ENCODE measurements around the gene GFRA1.
"Not testable (repeated sequence)": the region's sequence is repeated elsewhere in the genome, so short reads cannot be mapped to it uniquely, and the experiment has no call there.

The GFRA1 gene

GRCh38 chr10:116195039-116195438 is 78.0 kb downstream of the GFRA1 start:
- no peak for DNase-seq

- no peak for DNase-seq
Observed at GRCh38 chr10:116194061-116194460, 78.9 kb downstream of the GFRA1 start.

GRCh38 chr10:116190883-116191282 is 82.1 kb downstream of the GFRA1 start:
- DNase-seq: no peak

GRCh38 chr10:116186273-116186672 is 86.7 kb downstream of the GFRA1 start:
- no peak for DNase-seq

- no peak for DNase-seq
Observed at GRCh38 chr10:116185199-116185867, 87.7 kb downstream of the GFRA1 start.

- DNase-seq: no peak
Observed at GRCh38 chr10:116184512-116184794, 88.6 kb downstream of the GFRA1 start.

GRCh38 chr10:116183733-116184511 is 89.1 kb downstream of the GFRA1 start:
- no peak for DNase-seq

GRCh38 chr10:116182426-116182825 is 90.6 kb downstream of the GFRA1 start:
- DNase-seq: no peak

GRCh38 chr10:116178086-116178605 is 94.9 kb downstream of the GFRA1 start:
- peak; percentile 80 for DNase-seq

GRCh38 chr10:116175231-116175630 is 97.8 kb downstream of the GFRA1 start:
- no peak for DNase-seq

- DNase-seq: no peak
Observed at GRCh38 chr10:116171505-116171904, 101.5 kb downstream of the GFRA1 start.

GRCh38 chr10:116170815-116171250 is 102.2 kb downstream of the GFRA1 start:
- DNase-seq: no peak

GRCh38 chr10:116169782-116170445 is 103.1 kb downstream of the GFRA1 start:
- no peak for DNase-seq

GRCh38 chr10:116168745-116169144 is 104.3 kb downstream of the GFRA1 start:
- DNase-seq: no peak

- DNase-seq: no peak
Observed at GRCh38 chr10:116168329-116168728, 104.7 kb downstream of the GFRA1 start.

- not testable (repeated sequence) for DNase-seq
Observed at GRCh38 chr10:116165941-116166340, 107.1 kb downstream of the GFRA1 start.

GRCh38 chr10:116164291-116164690 is 108.7 kb downstream of the GFRA1 start:
- no peak for DNase-seq

GRCh38 chr10:116163333-116164131 is 109.5 kb downstream of the GFRA1 start:
- DNase-seq: no peak

GRCh38 chr10:116162851-116163250 is 110.2 kb downstream of the GFRA1 start:
- DNase-seq: no peak

- no peak for DNase-seq
Observed at GRCh38 chr10:116160271-116160670, 112.7 kb downstream of the GFRA1 start.

- no peak for DNase-seq
Observed at GRCh38 chr10:116159197-116159596, 113.8 kb downstream of the GFRA1 start.

- DNase-seq: no peak
Observed at GRCh38 chr10:116158036-116158435, 115.0 kb downstream of the GFRA1 start.

- no peak for DNase-seq
Observed at GRCh38 chr10:116157485-116157884, 115.5 kb downstream of the GFRA1 start.

All from NCI-H1105 treated with DMSO at 0.1 percent for 48 hours (cell line).